IMR-90 (cell line): Measurements from ENCODE around the gene C3orf33. TPM values are rescaled to one million over a fixed set of nuclear protein-coding genes. Genes with fewer than 3 reads are reported as not detected.

Experiments used
- ATAC-seq: fragments of 200-7000 bp; cut with Tn5 transposase; 2 replicates; pipeline ENCODE4 v1.9.1; 2020; ENCODE audit warnings: low read depth, mild to moderate bottlenecking, moderate library complexity
- BruUV-seq: library from RNA; stranded (reverse); fragments of 400-500 nt; replicated peaks from 2 replicates; lab custom pipeline; 2021; lab: Mats Ljungman, UMichigan
- CTCF ChIA-PET: fragments of 300-600 bp; formaldehyde crosslinking; extraction: SDS; loops from one replicate; lab custom pipeline; 2021; ENCODE audit warnings: antibody characterized with exemption; lab: Yijun Ruan, JAX
- POLR2A ChIA-PET: fragments of 300-600 bp; sonication (Branson Sonifier 250); formaldehyde crosslinking; loops from one replicate; lab custom pipeline; 2022; ENCODE audit warnings: antibody characterized with exemption; ENCODE audit not compliant: unreplicated experiment; lab: Charles Lee
- DNase-seq: peaks from one replicate; pipeline ENCODE4 v3.0.0; 2013
- H2AFZ ChIP-seq: replicated peaks from 2 replicates; pipeline ENCODE3; 2013; ENCODE audit warnings: low read length, mild to moderate bottlenecking; ENCODE audit not compliant: poor library complexity
- H2AK5ac ChIP-seq: 2 replicates; pipeline ENCODE4 v1.6.1; 2013; ENCODE audit warnings: low read depth, low read length, inconsistent platforms
- H2AK9ac ChIP-seq: replicated peaks from 2 replicates; pipeline ENCODE3; 2013; ENCODE audit warnings: mild to moderate bottlenecking, low read depth, low read length, moderate library complexity; ENCODE audit not compliant: poor library complexity
- H2BK120ac ChIP-seq: 2 replicates; pipeline ENCODE4 v1.6.1; 2013; ENCODE audit warnings: low read depth, low read length, inconsistent platforms
- H2BK15ac ChIP-seq: 3 replicates; pipeline ENCODE4 v1.6.1; 2013; ENCODE audit warnings: low read depth, low read length, inconsistent platforms
- H2BK20ac ChIP-seq: 2 replicates; pipeline ENCODE4 v1.6.1; 2013; ENCODE audit warnings: low read depth, mild to moderate bottlenecking, inconsistent platforms, low read length, moderate library complexity
- H2BK5ac ChIP-seq: 2 replicates; pipeline ENCODE4 v1.6.1; 2013; ENCODE audit warnings: mild to moderate bottlenecking, low read depth, low read length, inconsistent platforms; ENCODE audit not compliant: poor library complexity, severe bottlenecking
- H3K14ac ChIP-seq: replicated peaks from 2 replicates; pipeline ENCODE4 v1.6.1; 2013; ENCODE audit warnings: low read depth, low read length, inconsistent platforms
- H3K18ac ChIP-seq: 2 replicates; pipeline ENCODE4 v1.6.1; 2013; ENCODE audit warnings: low read depth, low read length, control low read depth
- H3K23ac ChIP-seq: 2 replicates; pipeline ENCODE4 v1.6.1; 2013; ENCODE audit warnings: low read depth, low read length, inconsistent platforms
- H3K27ac ChIP-seq: 2 replicates; pipeline ENCODE4 v1.5.1; 2013; ENCODE audit warnings: mild to moderate bottlenecking, control low read depth, low read length; ENCODE audit not compliant: insufficient read depth
- H3K27me3 ChIP-seq: 2 replicates; pipeline ENCODE4 v1.6.1; 2013; ENCODE audit warnings: low read length; ENCODE audit not compliant: control insufficient read depth, insufficient read depth
- H3K36me3 ChIP-seq: 2 replicates; pipeline ENCODE4 v1.6.1; 2013; ENCODE audit warnings: low read length, mixed read lengths; ENCODE audit not compliant: control insufficient read depth, insufficient read depth
- H3K4ac ChIP-seq: 2 replicates; pipeline ENCODE4 v1.6.1; 2013; ENCODE audit warnings: low read depth, low read length, inconsistent platforms
- H3K4me1 ChIP-seq: 2 replicates; pipeline ENCODE4 v1.6.1; 2013; ENCODE audit warnings: low read length, mixed read lengths; ENCODE audit not compliant: control insufficient read depth, insufficient read depth
- H3K4me2 ChIP-seq: 2 replicates; pipeline ENCODE4 v1.6.1; 2013; ENCODE audit warnings: low read depth, mild to moderate bottlenecking, control low read depth, low read length, moderate library complexity
- H3K4me3 ChIP-seq: 2 replicates; pipeline ENCODE4 v1.5.1; 2013; ENCODE audit warnings: low read depth, mild to moderate bottlenecking, control low read depth, low read length, moderate library complexity; ENCODE audit not compliant: insufficient read depth
- H3K56ac ChIP-seq: 2 replicates; pipeline ENCODE4 v1.6.1; 2013; ENCODE audit warnings: low read length, inconsistent platforms; ENCODE audit not compliant: insufficient read depth; ENCODE audit errors: extremely low read depth
- H3K79me1 ChIP-seq, 2 experiments: 2 replicates each; pipeline ENCODE4 v1.6.1; 2013; ENCODE audit warnings: low read length in 2 of 2, inconsistent platforms in 1 of 2, low read depth in 1 of 2
- H3K9ac ChIP-seq: 2 replicates; pipeline ENCODE4 v1.6.1; 2013; ENCODE audit warnings: low read depth, low read length, control low read depth
- H3K9me1 ChIP-seq: 2 replicates; pipeline ENCODE4 v1.6.1; 2013; ENCODE audit warnings: low read length, inconsistent platforms; ENCODE audit not compliant: insufficient read depth
- H3K9me3 ChIP-seq: 2 replicates; pipeline ENCODE4 v1.6.1; 2013; ENCODE audit warnings: low read length; ENCODE audit not compliant: control insufficient read depth, insufficient read depth
- H4K20me1 ChIP-seq: 2 replicates; pipeline ENCODE4 v1.6.1; 2013; ENCODE audit warnings: low read length, inconsistent platforms; ENCODE audit not compliant: insufficient read depth
- H4K5ac ChIP-seq: 2 replicates; pipeline ENCODE4 v1.6.1; 2013; ENCODE audit warnings: mild to moderate bottlenecking, low read depth, low read length, control low read depth
- H4K8ac ChIP-seq, 2 experiments: 2 replicates each; pipeline ENCODE4 v1.6.1; 2013; ENCODE audit warnings: low read depth in 2 of 2, low read length in 2 of 2, control low read depth in 1 of 2, inconsistent platforms in 1 of 2
- H4K91ac ChIP-seq: 2 replicates; pipeline ENCODE4 v1.6.1; 2013; ENCODE audit warnings: low read depth, low read length, inconsistent platforms; ENCODE audit not compliant: insufficient read depth
- BHLHE40 ChIP-seq: fragments of 150-350 bp; IDR thresholded peaks from 2 replicates; pipeline ENCODE4 v1.6.1; 2016; ENCODE audit warnings: mild to moderate bottlenecking, low read depth, low read length
- CEBPB ChIP-seq: IDR thresholded peaks from 2 replicates; pipeline ENCODE4 v1.6.1; 2012; ENCODE audit warnings: low read depth, low read length, improper control_type of control experiment
- CTCF ChIP-seq: conservative IDR thresholded peaks from 2 replicates; pipeline ENCODE4 v1.5.1; 2012; ENCODE audit warnings: mild to moderate bottlenecking, low read depth, low read length, improper control_type of control experiment
- ELK1 ChIP-seq: fragments of 150-350 bp; IDR thresholded peaks from 2 replicates; pipeline ENCODE4 v1.6.1; 2016; ENCODE audit warnings: low read depth, mild to moderate bottlenecking, low read length, moderate library complexity, borderline replicate concordance
- FOS ChIP-seq: fragments of 150-350 bp; IDR thresholded peaks from 2 replicates; pipeline ENCODE4 v1.6.1; 2016; ENCODE audit warnings: low read depth, low read length
- MAFK ChIP-seq: IDR thresholded peaks from 2 replicates; pipeline ENCODE4 v1.6.1; 2012; ENCODE audit warnings: low read depth, low read length, improper control_type of control experiment
- MAZ ChIP-seq: IDR thresholded peaks from 2 replicates; pipeline ENCODE4 v1.6.1; 2012; ENCODE audit warnings: low read depth, mild to moderate bottlenecking, low read length, improper control_type of control experiment, moderate library complexity, borderline replicate concordance
- MXI1 ChIP-seq: IDR thresholded peaks from 2 replicates; pipeline ENCODE4 v1.6.1; 2012; ENCODE audit warnings: low read depth, mild to moderate bottlenecking, low read length, moderate library complexity, borderline replicate concordance
- NFE2L2 ChIP-seq: fragments of 150-350 bp; IDR thresholded peaks from 2 replicates; pipeline ENCODE4 v1.6.1; 2016; ENCODE audit warnings: low read depth, mild to moderate bottlenecking, low read length
- POLR2A ChIP-seq: IDR thresholded peaks from 2 replicates; pipeline ENCODE4 v1.6.1; 2012; ENCODE audit warnings: mild to moderate bottlenecking, low read depth, low read length
- RAD21 ChIP-seq: IDR thresholded peaks from 2 replicates; pipeline ENCODE4 v1.6.1; 2012; ENCODE audit warnings: low read length, improper control_type of control experiment
- RCOR1 ChIP-seq: IDR thresholded peaks from 2 replicates; pipeline ENCODE4 v1.6.1; 2012; ENCODE audit warnings: mild to moderate bottlenecking, low read length, improper control_type of control experiment; ENCODE audit not compliant: insufficient replicate concordance
- RFX5 ChIP-seq: IDR thresholded peaks from 2 replicates; pipeline ENCODE4 v1.8.0; 2012; ENCODE audit warnings: low read depth, mild to moderate bottlenecking, low read length, moderate library complexity
- SMC3 ChIP-seq: fragments of 150-350 bp; IDR thresholded peaks from 2 replicates; pipeline ENCODE4 v1.6.1; 2016; ENCODE audit warnings: low read depth, mild to moderate bottlenecking, antibody characterized with exemption, low read length, moderate library complexity
- USF2 ChIP-seq: fragments of 150-350 bp; IDR thresholded peaks from 2 replicates; pipeline ENCODE4 v1.6.1; 2017; ENCODE audit warnings: mild to moderate bottlenecking, antibody characterized with exemption, low read length, low read depth
- WGBS, 2 experiments: methylation state at CpG; one replicate each; pipeline versions ENCODE4 v1.1.5 to v1.1.7; 2013; ENCODE audit warnings: missing lambda C conversion rate in 2 of 2; ENCODE audit not compliant: insufficient read length in 1 of 2; ENCODE audit errors: extremely low coverage in 2 of 2; 5-methylcytosine and 5-hydroxymethylcytosine counted together
- dilution Hi-C: fragments of 300-500 bp; cut with HindIII; formaldehyde crosslinking; loops from one replicate; pipeline ENCODE4 v1.14.3; 2018; ENCODE audit warnings: low sequenced_read_pairs; ENCODE audit not compliant: unreplicated experiment
- in situ Hi-C: fragments of 300-500 bp; cut with MboI; formaldehyde crosslinking; loops from 3 replicates; pipeline ENCODE4 v1.14.3; 2019; ENCODE audit warnings: low sequenced_read_pairs, inconsistent platforms, mixed read lengths
- intact Hi-C: fragments of 100-400 bp; cut with micrococcal nuclease; formaldehyde crosslinking; loops from 2 replicates; pipeline ENCODE4 v1.10.0; 2022
- polyA plus RNA-seq, 3 experiments: library from polyadenylated mRNA; depleted of rRNA; stranded (reverse); fragments of >200 nt; gene quantifications; 2 replicates each; pipeline ENCODE4 v1.2.3, GENCODE V29; 2012; ENCODE audit warnings: low replicate concordance in 1 of 3
- total RNA-seq: library from RNA; depleted of rRNA; stranded (reverse); fragments of >200 nt; gene quantifications from 2 replicates; pipeline ENCODE4 v1.2.3, GENCODE V29; 2012

Gene C3orf33
- total and polyA plus RNA-seq, 2 of the 4 experiments (the other 2 are of a cell fraction) = 0.72 to 1.2 TPM

- ATAC-seq (no peak), DNase-seq (no peak)
- Histone ChIP-seq H2BK20ac (no peak overlapping the region), H3K14ac (no peak overlapping the region), H2AFZ (no peak overlapping the region), H3K56ac (no peak overlapping the region), H3K4me3 (no peak overlapping the region), H3K4ac (no peak overlapping the region), H3K9ac (no peak overlapping the region), H3K23ac (no peak overlapping the region), H3K4me1 (no peaks in the 10 kb centered on the region; the same call in 1 of the 2 replicates), H3K9me1 (no peaks in the 10 kb centered on the region), H2BK5ac (no peak overlapping the region), H3K18ac (no peak overlapping the region), H2AK5ac (no peak overlapping the region), H3K36me3 (no peaks in the 10 kb centered on the region), H3K79me1 (no peaks in the 10 kb centered on the region), H3K27ac (no peak overlapping the region), H4K20me1 (no peaks in the 10 kb centered on the region), H2AK9ac (no peak overlapping the region), H4K91ac (no peak overlapping the region), H2BK15ac (no peak overlapping the region), H2BK120ac (no peak overlapping the region), H3K27me3 (peaks cover 39% of the 10 kb centered on the region), H3K4me2 (no peak overlapping the region), H4K5ac (no peak overlapping the region), H4K8ac (no peak overlapping the region), H3K9me3 (no peaks in the 10 kb centered on the region)
- TF ChIP-seq POLR2A = no peak
- no peak for TF ChIP-seq RFX5
- no peak for TF ChIP-seq RAD21
- TF ChIP-seq BHLHE40 = no peak
- TF ChIP-seq MXI1 = no peak
- TF ChIP-seq MAFK = no peak
- no peak for TF ChIP-seq NFE2L2
- no peak for TF ChIP-seq CTCF
- TF ChIP-seq SMC3 = no peak
- TF ChIP-seq MAZ = no peak
- no peak for TF ChIP-seq ELK1
- TF ChIP-seq USF2 = no peak
- no peak for TF ChIP-seq FOS
- TF ChIP-seq RCOR1 = no peak
- no peak for TF ChIP-seq CEBPB
- no TSS peak for BruUV-seq
- dilution Hi-C loops = no loop called here
- CTCF ChIA-PET = interaction anchor here (0.6 kb wide), 1 partner anchor 9 kb away, joined by 3 read pairs; no protein-coding TSS in a partner anchor
- WGBS, 2 experiments = no CpG with 5 or more reads among the region's 2 CpGs
- POLR2A ChIA-PET = no interaction called here
- intact Hi-C loops = loop anchor here (5.0 kb wide), 1 partner anchor 125 kb away; the partner anchor contains the start of gene GMPS
- in situ Hi-C loops = no loop called here
These were observed 58.7 kb downstream of the C3orf33 start for GRCh38 chr3:155747286-155747945.
